ENCODE data around the gene FNBP1L. TPM values are rescaled to one million over a fixed set of nuclear protein-coding genes. Genes with fewer than 3 reads are reported as not detected.

FNBP1L gene
- total and polyA plus RNA-seq, 2 experiments from 2014 or later = 56.3 to 132 TPM

GRCh38 chr1:93525431-93525830, 77.5 kb downstream of the FNBP1L start:
- Histone ChIP-seq H3K27ac (ENCODE audit: low read depth) (no peak overlapping the region), H2AFZ (no peak overlapping the region), H3K36me3 (ENCODE audit: insufficient read depth) (peaks cover 11% of the 10 kb centered on the region; the same call in 1 of the 2 replicates), H3K9me2 (ENCODE audit: insufficient read depth) (no peaks in the 10 kb centered on the region), H4K20me1 (replicated peaks; ENCODE audit: insufficient read depth) (peaks cover 3% of the 10 kb centered on the region; the same call in 1 of the 2 replicates), H3K4me3 (no peak overlapping the region), H3K4me2 (no peak overlapping the region), H3K4me1 (ENCODE audit: insufficient read depth) (peaks cover 12% of the 10 kb centered on the region), H3K27me3 (ENCODE audit: insufficient read depth) (no peaks in the 10 kb centered on the region), H3F3A (replicated peaks; ENCODE audit: low read depth) (no peaks in the 10 kb centered on the region), H3K79me2 (replicated peaks; ENCODE audit: insufficient read depth) (peaks cover 34% of the 10 kb centered on the region)
- H3K4me3 Mint-ChIP-seq = no peak overlapping the region
- H3K27me3 Mint-ChIP-seq (ENCODE audit: insufficient read depth, low read depth, poor library complexity) = peaks cover 2% of the 10 kb centered on the region
- H3K27ac Mint-ChIP-seq = no peak overlapping the region
- H3K9me3 Mint-ChIP-seq = no peaks in the 10 kb centered on the region
- no peak for TF ChIP-seq ZNF331 (CRISPR knock-in tag; IDR thresholded peaks at IDR 0.05; ENCODE audit: low read depth)
- no peak for TF ChIP-seq REST (IDR thresholded peaks at IDR 0.05; ENCODE audit: unreplicated experiment)
- TF ChIP-seq EZH2 (IDR thresholded peaks at IDR 0.05; ENCODE audit: low read depth, unreplicated experiment) = no peak
- TF ChIP-seq, protein P1, sequence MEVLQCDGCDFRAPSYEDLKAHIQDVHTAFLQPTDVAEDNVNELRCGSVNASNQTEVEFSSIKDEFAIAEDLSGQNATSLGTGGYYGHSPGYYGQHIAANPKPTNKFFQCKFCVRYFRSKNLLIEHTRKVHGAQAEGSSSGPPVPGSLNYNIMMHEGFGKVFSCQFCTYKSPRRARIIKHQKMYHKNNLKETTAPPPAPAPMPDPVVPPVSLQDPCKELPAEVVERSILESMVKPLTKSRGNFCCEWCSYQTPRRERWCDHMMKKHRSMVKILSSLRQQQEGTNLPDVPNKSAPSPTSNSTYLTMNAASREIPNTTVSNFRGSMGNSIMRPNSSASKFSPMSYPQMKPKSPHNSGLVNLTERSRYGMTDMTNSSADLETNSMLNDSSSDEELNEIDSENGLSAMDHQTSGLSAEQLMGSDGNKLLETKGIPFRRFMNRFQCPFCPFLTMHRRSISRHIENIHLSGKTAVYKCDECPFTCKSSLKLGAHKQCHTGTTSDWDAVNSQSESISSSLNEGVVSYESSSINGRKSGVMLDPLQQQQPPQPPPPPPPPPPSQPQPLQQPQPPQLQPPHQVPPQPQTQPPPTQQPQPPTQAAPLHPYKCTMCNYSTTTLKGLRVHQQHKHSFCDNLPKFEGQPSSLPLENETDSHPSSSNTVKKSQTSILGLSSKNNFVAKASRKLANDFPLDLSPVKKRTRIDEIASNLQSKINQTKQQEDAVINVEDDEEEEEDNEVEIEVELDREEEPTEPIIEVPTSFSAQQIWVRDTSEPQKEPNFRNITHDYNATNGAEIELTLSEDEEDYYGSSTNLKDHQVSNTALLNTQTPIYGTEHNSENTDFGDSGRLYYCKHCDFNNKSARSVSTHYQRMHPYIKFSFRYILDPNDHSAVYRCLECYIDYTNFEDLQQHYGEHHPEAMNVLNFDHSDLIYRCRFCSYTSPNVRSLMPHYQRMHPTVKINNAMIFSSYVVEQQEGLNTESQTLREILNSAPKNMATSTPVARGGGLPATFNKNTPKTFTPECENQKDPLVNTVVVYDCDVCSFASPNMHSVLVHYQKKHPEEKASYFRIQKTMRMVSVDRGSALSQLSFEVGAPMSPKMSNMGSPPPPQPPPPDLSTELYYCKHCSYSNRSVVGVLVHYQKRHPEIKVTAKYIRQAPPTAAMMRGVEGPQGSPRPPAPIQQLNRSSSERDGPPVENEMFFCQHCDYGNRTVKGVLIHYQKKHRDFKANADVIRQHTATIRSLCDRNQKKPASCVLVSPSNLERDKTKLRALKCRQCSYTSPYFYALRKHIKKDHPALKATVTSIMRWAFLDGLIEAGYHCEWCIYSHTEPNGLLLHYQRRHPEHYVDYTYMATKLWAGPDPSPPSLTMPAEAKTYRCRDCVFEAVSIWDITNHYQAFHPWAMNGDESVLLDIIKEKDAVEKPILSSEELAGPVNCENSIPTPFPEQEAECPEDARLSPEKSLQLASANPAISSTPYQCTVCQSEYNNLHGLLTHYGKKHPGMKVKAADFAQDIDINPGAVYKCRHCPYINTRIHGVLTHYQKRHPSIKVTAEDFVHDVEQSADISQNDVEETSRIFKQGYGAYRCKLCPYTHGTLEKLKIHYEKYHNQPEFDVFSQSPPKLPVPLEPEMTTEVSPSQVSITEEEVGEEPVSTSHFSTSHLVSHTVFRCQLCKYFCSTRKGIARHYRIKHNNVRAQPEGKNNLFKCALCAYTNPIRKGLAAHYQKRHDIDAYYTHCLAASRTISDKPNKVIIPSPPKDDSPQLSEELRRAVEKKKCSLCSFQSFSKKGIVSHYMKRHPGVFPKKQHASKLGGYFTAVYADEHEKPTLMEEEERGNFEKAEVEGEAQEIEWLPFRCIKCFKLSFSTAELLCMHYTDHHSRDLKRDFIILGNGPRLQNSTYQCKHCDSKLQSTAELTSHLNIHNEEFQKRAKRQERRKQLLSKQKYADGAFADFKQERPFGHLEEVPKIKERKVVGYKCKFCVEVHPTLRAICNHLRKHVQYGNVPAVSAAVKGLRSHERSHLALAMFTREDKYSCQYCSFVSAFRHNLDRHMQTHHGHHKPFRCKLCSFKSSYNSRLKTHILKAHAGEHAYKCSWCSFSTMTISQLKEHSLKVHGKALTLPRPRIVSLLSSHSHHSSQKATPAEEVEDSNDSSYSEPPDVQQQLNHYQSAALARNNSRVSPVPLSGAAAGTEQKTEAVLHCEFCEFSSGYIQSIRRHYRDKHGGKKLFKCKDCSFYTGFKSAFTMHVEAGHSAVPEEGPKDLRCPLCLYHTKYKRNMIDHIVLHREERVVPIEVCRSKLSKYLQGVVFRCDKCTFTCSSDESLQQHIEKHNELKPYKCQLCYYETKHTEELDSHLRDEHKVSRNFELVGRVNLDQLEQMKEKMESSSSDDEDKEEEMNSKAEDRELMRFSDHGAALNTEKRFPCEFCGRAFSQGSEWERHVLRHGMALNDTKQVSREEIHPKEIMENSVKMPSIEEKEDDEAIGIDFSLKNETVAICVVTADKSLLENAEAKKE (CRISPR knock-in tag; IDR thresholded peaks at IDR 0.05) = no peak
- TF ChIP-seq EZH2phosphoT487 (IDR thresholded peaks at IDR 0.05; ENCODE audit: unreplicated experiment) = no peak
- peaks cover 35% of the 10 kb centered on the region; the same call in 2 of the 3 replicates for H3K36me3 Mint-ChIP-seq (ENCODE audit: low read depth)
- no peak for DNase-seq (ENCODE audit: low spot score)
- no peak for ATAC-seq
- H3K4me1 Mint-ChIP-seq = peaks cover 10% of the 10 kb centered on the region
